ENCODE results near the gene COL4A6.

DNA sequence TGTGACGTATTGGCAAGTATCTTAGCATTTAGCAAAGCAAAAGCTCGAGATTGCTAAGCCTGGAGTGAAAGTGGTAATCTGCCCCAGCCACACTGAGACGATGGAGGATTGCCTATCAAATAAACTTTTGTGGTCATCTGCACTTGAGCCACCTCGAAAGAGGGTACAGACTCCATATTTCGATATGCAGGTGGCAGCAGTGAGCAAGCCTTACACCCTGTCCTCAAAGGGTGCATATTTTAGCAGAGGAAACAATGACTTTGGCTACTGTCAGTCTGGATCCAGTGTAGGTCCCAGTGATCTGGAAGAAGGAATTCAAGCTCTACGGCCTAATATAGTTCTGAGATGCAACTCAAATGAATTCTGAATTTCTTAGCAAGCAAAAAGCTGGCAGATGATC lies 192.8 kb downstream of the COL4A6 start:
- TF ChIP-seq POLR2AphosphoS5 (IDR thresholded peaks at IDR 0.05; ENCODE audit: borderline replicate concordance, low read depth, low read length), result no peak
- no peak for TF ChIP-seq EZH2 (IDR thresholded peaks at IDR 0.05)
- TF ChIP-seq FOXP2 (optimal IDR thresholded peaks at IDR 0.05; ENCODE audit: control extremely low read depth, extremely low read length, insufficient read depth), result no peak
